GM06990 (cell line): ENCODE data around the gene NOX4.

Experiments
- DNase-seq: peaks from one replicate; pipeline ENCODE4 v3.0.0-alpha.2; 2011; ENCODE audit not compliant: insufficient read length; ENCODE audit errors: extremely low read depth
- H3K27me3 ChIP-seq: replicated peaks from 2 replicates; pipeline ENCODE4 v1.6.0; 2011; ENCODE audit warnings: low read length; ENCODE audit not compliant: control insufficient read depth, insufficient read depth
- H3K36me3 ChIP-seq: 2 replicates; pipeline ENCODE4 v1.5.1; 2011; ENCODE audit warnings: low read length; ENCODE audit not compliant: control insufficient read depth, insufficient read depth
- H3K4me3 ChIP-seq: replicated peaks from 2 replicates; pipeline ENCODE4 v1.5.1; 2011; ENCODE audit warnings: low read depth, mild to moderate bottlenecking, control low read depth, low read length
- CTCF ChIP-seq: IDR thresholded peaks from 2 replicates; pipeline ENCODE4 v1.5.1; 2011; ENCODE audit warnings: low read length, control low read depth, mild to moderate bottlenecking, inconsistent platforms; ENCODE audit not compliant: insufficient read depth, poor library complexity, severe bottlenecking

Gene NOX4

GRCh38 chr11:89458716-89459115 lies 32.5 kb downstream of the NOX4 start:
- Histone ChIP-seq H3K4me3 (no peak overlapping the region), H3K36me3 (no peaks in the 10 kb centered on the region), H3K27me3 (no peaks in the 10 kb centered on the region)
- TF ChIP-seq CTCF = no peak
- no peak for DNase-seq

- Histone ChIP-seq H3K36me3 (no peaks in the 10 kb centered on the region), H3K4me3 (no peak overlapping the region), H3K27me3 (no peaks in the 10 kb centered on the region)
- DNase-seq = no peak
- no peak for TF ChIP-seq CTCF
Measured at GRCh38 chr11:89457190-89457589, 34.0 kb downstream of the NOX4 start.

DNA sequence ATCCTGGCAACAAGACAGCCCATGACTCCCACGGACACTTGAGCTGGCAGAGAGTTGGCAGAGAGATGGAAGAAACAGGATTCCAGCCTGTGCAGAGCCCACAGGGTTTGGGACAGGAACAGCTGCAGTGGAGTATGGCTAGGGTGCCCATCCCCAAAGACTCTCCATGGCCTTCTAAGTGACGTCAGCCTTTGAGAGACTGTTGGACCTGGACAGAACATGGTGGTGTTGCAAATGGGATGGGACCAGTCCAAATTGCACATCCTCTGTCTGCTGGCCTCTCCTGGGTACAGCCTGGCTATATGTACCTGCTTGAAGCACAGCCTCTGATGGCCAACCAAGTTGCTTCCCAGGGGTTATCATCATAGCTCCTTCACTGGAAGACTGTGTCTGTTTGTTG lies 34.5 kb downstream of the NOX4 start:
- no peak for DNase-seq
- TF ChIP-seq CTCF = no peak
- Histone ChIP-seq H3K4me3 (no peak overlapping the region), H3K36me3 (no peaks in the 10 kb centered on the region), H3K27me3 (no peaks in the 10 kb centered on the region)

- H3K27me3 ChIP-seq = no peaks in the 10 kb centered on the region
- TF ChIP-seq CTCF = no peak
- no peaks in the 10 kb centered on the region for H3K36me3 ChIP-seq
- H3K4me3 ChIP-seq = no peak overlapping the region
- no peak for DNase-seq
Measured at GRCh38 chr11:89452780-89453179, 38.4 kb downstream of the NOX4 start.

GRCh38 chr11:89447845-89448244 lies 43.3 kb downstream of the NOX4 start:
- TF ChIP-seq CTCF = no peak
- no peak overlapping the region for H3K4me3 ChIP-seq
- DNase-seq = no peak
- H3K36me3 ChIP-seq = no peaks in the 10 kb centered on the region
- H3K27me3 ChIP-seq = no peaks in the 10 kb centered on the region
